Measurements from ENCODE around the gene COL9A3. TPM values are rescaled to one million over a fixed set of nuclear protein-coding genes. Genes with fewer than 3 reads are reported as not detected.

COL9A3 gene
- total RNA-seq, 2 experiments from 2014 or later: not detected

DNA sequence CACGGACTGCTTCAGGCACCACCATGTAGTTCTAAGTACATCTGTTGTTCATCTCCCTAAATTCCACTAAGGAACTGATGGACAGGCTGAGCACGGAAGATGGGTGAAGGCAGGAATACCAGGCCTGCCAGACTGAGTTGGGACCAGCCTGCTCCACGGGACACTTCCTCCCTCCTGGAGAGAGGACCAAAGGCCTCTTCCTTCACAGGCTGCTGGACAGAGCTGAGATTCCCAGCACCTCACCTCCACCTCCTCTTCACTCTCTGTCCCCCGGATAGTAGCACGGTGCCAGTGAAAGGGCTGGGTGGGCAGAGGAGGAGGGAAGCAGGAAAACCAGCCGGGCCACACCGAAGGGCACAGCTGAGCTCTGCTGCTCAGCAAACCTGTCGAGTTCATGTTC lies 67.7 kb downstream of the COL9A3 start:
- no peaks in the 10 kb centered on the region for H3K27me3 Mint-ChIP-seq
- POLR2A ChIA-PET: no interaction called here
- ATAC-seq (ENCODE audit: poor library complexity) (no peak), DNase-seq (no peak)
- TF ChIP-seq, protein P1, sequence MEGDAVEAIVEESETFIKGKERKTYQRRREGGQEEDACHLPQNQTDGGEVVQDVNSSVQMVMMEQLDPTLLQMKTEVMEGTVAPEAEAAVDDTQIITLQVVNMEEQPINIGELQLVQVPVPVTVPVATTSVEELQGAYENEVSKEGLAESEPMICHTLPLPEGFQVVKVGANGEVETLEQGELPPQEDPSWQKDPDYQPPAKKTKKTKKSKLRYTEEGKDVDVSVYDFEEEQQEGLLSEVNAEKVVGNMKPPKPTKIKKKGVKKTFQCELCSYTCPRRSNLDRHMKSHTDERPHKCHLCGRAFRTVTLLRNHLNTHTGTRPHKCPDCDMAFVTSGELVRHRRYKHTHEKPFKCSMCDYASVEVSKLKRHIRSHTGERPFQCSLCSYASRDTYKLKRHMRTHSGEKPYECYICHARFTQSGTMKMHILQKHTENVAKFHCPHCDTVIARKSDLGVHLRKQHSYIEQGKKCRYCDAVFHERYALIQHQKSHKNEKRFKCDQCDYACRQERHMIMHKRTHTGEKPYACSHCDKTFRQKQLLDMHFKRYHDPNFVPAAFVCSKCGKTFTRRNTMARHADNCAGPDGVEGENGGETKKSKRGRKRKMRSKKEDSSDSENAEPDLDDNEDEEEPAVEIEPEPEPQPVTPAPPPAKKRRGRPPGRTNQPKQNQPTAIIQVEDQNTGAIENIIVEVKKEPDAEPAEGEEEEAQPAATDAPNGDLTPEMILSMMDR (IDR thresholded peaks at IDR 0.05): no peak
- no peaks in the 10 kb centered on the region for H3K9me3 Mint-ChIP-seq
- Histone ChIP-seq H3K27ac (ENCODE audit: low read depth in 1 of 2, low read length in 2 of 2) (no peak overlapping the region), H3K36me3 (ENCODE audit: insufficient read depth, low read length) (peaks cover 48% of the 10 kb centered on the region), H3K9me3 (ENCODE audit: control insufficient read depth in 1 of 2, insufficient read depth in 1 of 2, low read length in 2 of 2) (no peaks in the 10 kb centered on the region), H3K4me1 (ENCODE audit: insufficient read depth, low read length) (peaks cover 23% of the 10 kb centered on the region), H3K4me3 (ENCODE audit: low read length) (no peak overlapping the region), H3K27me3 (ENCODE audit: control insufficient read depth in 1 of 2, insufficient read depth in 2 of 2, low read length in 2 of 2) (no peaks in the 10 kb centered on the region)
- CTCF ChIA-PET: no interaction called here
- peaks cover 14% of the 10 kb centered on the region for H3K4me1 Mint-ChIP-seq (ENCODE audit: low read depth)
- intact Hi-C loops (cut with DNase I, micrococcal nuclease): no loop called here
- H3K27ac Mint-ChIP-seq: peak overlapping the region; percentile 12
- peaks cover 43% of the 10 kb centered on the region for H3K36me3 Mint-ChIP-seq (ENCODE audit: low read depth)
- H3K4me3 Mint-ChIP-seq: no peak overlapping the region

DNA sequence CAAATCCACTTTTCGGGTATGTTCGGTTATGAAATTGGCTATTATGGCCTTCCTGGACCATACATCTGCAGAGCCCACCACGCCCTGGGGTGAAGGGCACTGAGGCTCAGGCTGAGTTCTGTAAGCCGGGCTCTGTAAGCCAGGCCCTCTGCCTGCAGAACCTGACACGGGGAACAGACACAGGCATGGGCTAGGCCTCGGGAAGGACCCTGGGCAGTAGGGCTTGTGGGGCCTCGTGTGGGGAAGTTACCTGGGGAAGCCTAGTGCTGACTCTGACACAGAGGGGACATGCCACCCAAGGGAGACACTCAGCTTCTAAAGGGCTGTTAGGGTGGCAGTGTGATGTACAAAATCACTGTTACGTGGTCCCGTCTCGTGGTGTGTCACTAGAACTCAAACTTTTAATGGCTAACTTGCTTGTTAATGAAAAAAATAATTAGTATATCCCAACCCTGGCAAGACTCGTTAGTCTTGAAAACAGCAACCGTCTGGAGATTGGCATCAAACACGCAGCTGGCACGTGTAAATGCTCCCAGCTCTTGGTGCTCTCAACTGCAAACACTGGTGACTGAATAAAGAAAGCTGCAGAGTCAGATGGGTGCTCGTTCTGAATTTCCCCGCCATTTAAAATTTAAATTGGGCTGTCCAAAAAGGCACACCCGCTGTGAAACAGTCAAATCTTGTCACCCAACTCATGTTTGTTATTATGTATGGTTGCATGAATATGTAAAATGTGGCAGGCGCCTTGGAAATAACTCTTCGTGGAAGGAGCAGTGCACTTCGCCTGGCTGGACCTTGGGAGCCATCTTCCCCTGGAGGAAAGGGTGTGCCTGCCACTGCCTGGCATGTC lies 68.4 kb downstream of the COL9A3 start:
- peak overlapping the region; percentile 12 for H3K27ac Mint-ChIP-seq
- CTCF ChIA-PET: no interaction called here
- no peaks in the 10 kb centered on the region for H3K9me3 Mint-ChIP-seq
- TF ChIP-seq, protein P1 (IDR thresholded peaks at IDR 0.05): no peak
- intact Hi-C loops (cut with DNase I, micrococcal nuclease): no loop called here
- H3K27me3 Mint-ChIP-seq: no peaks in the 10 kb centered on the region
- DNase-seq: no peak
- no peak for ATAC-seq (ENCODE audit: poor library complexity)
- H3K36me3 ChIP-seq (ENCODE audit: insufficient read depth, low read length): peaks cover 49% of the 10 kb centered on the region
- H3K27ac ChIP-seq (ENCODE audit: low read depth in 1 of 2, low read length in 2 of 2): no peak overlapping the region
- no peak overlapping the region for H3K4me3 Mint-ChIP-seq
- H3K4me1 ChIP-seq (ENCODE audit: insufficient read depth, low read length): peaks cover 29% of the 10 kb centered on the region
- POLR2A ChIA-PET: no interaction called here
- no peak overlapping the region for H3K4me3 ChIP-seq (ENCODE audit: low read length)
- H3K36me3 Mint-ChIP-seq (ENCODE audit: low read depth): peaks cover 50% of the 10 kb centered on the region
- H3K27me3 ChIP-seq (ENCODE audit: control insufficient read depth in 1 of 2, insufficient read depth in 2 of 2, low read length in 2 of 2): no peaks in the 10 kb centered on the region
- no peaks in the 10 kb centered on the region for H3K9me3 ChIP-seq (ENCODE audit: control insufficient read depth in 1 of 2, insufficient read depth in 1 of 2, low read length in 2 of 2)
- peaks cover 16% of the 10 kb centered on the region for H3K4me1 Mint-ChIP-seq (ENCODE audit: low read depth)

DNA sequence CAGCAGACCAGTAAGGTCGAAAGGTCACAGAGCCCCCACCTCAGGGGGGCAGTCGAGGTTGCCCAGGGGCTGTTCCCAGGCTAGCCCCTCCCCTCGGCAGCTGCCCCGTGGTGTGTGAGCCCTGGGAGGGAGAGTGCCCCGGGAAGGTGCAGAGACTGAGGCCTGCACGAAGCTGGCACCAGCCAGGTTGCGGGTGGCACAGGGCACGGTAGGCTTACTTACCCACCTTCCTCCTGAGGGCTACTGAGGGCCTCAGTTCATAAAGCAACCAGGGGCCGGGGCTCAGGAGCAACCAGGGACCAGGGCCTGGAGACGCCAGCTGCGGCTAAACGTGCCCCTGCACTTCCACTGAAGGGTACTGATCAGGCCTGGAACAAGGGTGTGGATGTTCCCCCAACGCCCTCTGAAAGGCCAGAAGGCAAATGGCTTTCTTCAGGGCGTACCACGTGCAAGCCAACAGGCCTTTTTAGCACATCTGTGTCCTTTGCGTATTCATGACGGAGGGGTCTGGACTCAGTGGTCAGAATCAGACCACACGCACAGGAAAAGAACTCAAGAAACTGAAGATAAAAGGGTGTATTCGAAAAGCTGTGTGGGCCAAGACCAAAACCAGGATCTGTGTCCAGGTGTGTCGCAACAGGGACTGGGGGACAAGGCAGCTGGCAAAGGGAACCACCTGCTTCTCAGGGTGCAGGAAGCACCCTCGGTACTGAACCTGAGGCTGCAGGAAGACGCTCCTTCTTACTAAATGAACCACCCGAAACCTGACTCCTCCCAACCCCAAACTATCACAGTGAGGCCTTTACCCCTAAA lies 69.3 kb downstream of the COL9A3 start:
- no peak for DNase-seq
- TF ChIP-seq, protein P1 (IDR thresholded peaks at IDR 0.05): no peak
- no peak overlapping the region for H3K27ac ChIP-seq (ENCODE audit: low read depth in 1 of 2, low read length in 2 of 2)
- POLR2A ChIA-PET: no interaction called here
- H3K36me3 ChIP-seq (ENCODE audit: insufficient read depth, low read length): peaks cover 57% of the 10 kb centered on the region
- intact Hi-C loops (cut with DNase I, micrococcal nuclease): no loop called here
- H3K4me3 Mint-ChIP-seq: no peak overlapping the region
- H3K9me3 ChIP-seq (ENCODE audit: control insufficient read depth in 1 of 2, insufficient read depth in 1 of 2, low read length in 2 of 2): no peaks in the 10 kb centered on the region
- no peaks in the 10 kb centered on the region for H3K27me3 Mint-ChIP-seq
- H3K36me3 Mint-ChIP-seq (ENCODE audit: low read depth): peaks cover 58% of the 10 kb centered on the region
- CTCF ChIA-PET: no interaction called here
- peaks cover 25% of the 10 kb centered on the region for H3K4me1 Mint-ChIP-seq (ENCODE audit: low read depth)
- peaks cover 37% of the 10 kb centered on the region for H3K4me1 ChIP-seq (ENCODE audit: insufficient read depth, low read length)
- H3K27ac Mint-ChIP-seq: peak overlapping the region; percentile 74
- no peak overlapping the region for H3K4me3 ChIP-seq (ENCODE audit: low read length)
- H3K9me3 Mint-ChIP-seq: no peaks in the 10 kb centered on the region
- no peaks in the 10 kb centered on the region for H3K27me3 ChIP-seq (ENCODE audit: control insufficient read depth in 1 of 2, insufficient read depth in 2 of 2, low read length in 2 of 2)
- ATAC-seq (ENCODE audit: poor library complexity): no peak
